Measurements from ENCODE around the gene FASTKD2.
A peak's percentile ranks its signal among the peaks of the same experiment; 100 is the strongest.
"Not testable (repeated sequence)": the region's sequence is repeated elsewhere in the genome, so short reads cannot be mapped to it uniquely, and the experiment has no call there.

FASTKD2 gene

DNA sequence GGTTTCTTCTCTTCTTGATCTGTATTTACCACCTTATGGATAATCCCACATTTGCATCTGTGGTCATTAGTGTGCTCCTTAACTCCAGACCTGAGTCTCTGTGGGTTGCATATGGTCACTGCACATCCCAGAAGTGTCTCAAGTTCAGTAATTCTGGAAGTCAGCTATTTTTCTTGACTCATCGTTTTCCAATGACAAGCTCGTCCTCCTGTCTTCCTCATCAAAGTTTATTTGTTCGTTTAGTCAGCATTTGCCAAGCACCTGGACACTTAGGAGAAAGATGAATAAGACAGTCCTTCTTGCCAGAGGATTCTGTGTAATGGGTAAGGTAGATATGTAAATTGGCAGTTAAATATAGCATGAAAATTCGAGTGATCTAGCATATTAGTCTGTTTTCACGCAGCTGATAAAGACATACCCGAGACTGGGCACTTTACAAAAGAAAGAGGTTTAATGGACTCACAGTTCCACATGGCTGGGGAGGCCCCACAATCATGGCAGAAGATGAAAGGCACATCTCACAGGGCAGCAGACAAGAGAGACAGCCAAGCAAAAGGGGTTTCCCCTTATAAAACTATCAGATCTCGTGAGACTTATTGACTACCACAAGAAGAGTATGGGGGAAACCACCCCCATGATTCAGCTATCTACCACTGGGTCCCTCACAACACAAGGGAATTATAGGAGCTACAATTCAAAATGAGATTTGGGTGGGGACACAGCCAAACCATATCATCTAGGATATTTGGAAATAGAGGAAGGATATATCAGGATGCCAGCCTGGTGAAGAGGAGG is 19.4 kb downstream of the FASTKD2 start:
- intact Hi-C loops (cut with DNase I): loop anchor here (10.0 kb wide), 1 partner anchor 90 kb away; no protein-coding TSS in a partner anchor
- no peak for DNase-seq

DNA sequence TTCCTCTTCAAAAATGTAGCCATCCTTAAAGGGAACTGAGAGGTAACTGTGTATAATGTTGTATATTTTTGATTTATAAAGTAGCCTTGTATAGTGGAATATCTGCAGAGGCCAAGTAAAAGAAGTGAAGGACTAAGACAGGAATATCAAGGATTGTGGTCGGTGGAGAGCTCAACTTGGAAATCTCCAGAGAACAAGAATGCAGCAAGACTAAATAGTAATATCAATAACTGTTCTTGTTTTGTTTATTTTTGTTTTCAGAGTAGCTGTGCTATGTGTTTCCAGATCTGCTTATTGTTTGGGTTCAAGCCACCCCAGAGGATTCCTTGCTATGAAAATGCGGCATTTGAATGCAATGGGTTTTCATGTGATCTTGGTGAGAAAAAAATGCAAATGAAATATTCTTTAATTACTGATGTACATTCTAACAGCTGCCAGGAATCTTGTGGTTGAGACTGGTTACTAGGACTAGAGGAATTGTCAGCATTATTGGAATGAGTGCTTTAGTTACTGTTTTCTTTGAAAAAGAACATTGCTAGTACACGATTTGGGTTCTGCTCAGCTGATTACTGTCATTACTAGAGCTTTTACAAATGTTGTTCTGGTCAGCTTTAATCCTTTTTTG is 25.0 kb downstream of the FASTKD2 start:
- no peak for DNase-seq
- intact Hi-C loops (cut with DNase I): no loop called here

DNA sequence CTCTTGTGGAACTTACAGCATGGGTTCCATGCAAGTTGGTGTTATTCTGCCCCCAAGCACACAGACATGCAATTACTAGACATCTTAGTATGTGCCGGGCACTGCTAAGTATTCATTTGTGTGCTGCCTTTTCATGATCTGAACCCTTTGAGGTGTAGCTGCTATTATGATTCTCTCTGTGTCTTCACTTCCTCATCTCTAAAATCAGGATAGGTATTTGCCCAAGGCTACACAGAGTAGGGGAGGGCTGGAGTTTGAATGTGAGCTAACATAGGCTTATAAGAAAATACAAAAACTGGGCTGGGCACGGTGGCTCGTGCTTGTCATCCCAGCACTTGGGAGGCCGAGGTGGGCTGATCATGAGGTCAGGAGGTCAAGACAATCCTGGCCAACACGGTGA is 27.2 kb downstream of the FASTKD2 start:
- intact Hi-C loops (cut with DNase I): no loop called here
- no peak for DNase-seq

DNA sequence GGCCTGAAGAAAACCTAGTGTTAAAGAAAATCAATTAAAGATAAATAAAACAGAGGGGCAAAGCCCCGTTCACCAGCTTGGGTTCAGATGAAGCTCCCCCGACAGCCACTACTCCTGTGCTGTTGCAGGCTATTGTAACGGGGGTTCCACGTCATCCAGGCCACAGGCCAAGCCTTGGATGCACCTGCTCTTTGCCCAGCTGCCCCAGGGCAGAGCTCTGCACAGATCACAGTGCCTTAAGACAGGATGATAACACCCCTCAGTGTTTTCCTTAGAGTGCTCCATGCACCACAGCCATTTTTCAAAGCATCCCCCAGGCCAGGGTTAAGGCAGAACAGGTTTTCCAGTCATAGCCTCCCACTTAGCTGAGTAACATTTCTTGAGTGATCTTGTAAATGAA is 32.0 kb downstream of the FASTKD2 start:
- intact Hi-C loops (cut with DNase I): no loop called here
- peak in 2 of 42 donors; percentile 8 to 36 for DNase-seq

DNA sequence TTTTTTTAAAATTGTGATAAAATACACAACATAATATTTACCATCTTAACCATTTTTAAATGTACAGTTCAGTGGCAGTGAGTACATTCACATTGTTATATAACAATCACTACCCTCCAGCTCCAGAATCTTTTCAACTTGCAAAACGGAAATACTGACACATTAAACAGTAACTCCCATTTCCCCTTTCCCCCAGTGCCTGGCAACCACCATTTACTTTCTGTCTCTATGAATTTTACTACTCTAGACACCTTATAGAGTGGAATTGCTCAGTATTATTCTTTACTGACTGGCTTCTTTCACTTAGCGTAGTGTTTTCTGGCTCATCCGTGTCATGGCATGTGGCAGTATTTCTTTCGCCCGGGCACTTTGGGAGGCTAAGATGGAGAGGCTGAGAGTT is 32.6 kb downstream of the FASTKD2 start:
- intact Hi-C loops (cut with DNase I): no loop called here
- DNase-seq: no peak

DNA sequence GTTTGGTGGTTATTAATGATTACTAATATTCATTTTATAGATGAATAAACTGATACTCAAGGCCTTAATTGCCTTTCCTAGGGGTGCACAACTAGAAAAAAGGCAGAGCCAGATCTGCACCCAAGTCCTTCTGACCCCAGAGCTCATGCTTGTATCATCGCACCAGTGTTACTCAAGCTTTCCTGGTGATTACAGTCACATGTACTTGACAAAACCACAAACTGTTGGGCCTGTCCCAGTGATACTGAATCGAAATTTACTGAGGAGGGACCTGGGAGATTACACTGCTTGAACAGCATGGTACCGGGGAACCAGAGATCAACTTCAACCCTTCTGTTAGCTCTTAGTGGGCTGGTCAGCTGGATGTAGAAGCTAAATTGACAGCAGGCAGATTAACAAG is 33.7 kb downstream of the FASTKD2 start:
- DNase-seq: no peak

DNA sequence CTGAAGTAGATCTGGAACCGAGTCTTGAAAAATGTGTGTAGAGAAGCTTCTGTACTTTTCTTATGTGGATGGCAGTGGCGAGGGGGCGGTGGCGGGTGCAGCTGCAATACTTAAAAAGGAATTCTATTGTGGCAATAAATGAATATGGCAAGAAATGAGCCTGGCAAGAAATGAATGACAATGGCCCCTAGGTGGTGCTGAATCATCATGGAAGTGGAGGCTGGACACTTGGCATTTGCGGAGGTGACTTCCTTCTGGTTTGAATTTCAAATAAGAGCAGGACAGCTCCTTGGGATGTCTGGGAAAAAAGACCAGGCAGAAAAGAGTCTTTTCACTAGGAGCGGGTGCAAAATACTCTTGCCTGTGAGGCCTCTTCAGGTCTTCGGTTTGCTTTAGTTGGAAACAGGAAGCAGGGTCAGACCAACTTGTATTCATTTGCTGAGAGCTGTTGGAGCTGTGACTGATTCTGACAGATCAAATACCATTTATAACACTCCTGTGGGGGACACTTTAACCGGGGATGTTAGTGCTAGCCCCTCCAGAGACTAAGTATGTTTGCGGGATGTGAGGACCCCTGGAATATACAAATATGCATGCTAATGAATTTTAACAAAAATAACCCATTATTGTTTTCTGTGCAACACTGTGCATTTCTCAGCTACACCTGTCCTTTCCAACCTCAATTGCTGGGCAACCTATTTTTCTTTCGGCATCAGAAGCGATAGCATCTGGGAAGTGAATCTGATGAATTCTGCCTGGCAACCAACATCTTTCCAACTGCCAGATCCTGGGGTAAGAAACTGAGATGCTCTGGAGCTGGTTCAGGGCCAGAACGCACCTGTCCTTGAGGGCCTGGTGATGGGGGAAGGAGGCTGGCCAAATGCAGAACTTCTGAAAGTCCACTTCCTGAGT is 35.4 kb downstream of the FASTKD2 start:
- intact Hi-C loops (cut with DNase I): loop anchor here (5.0 to 10.0 kb wide), 2 partner anchors 184 to 677 kb away; no protein-coding TSS in a partner anchor
- DNase-seq: peak; percentile 50 to 87 (median 71)

More for the DNA sequence above, 33.7 kb downstream of the FASTKD2 start:
- intact Hi-C loops (cut with DNase I): no loop called here

DNA sequence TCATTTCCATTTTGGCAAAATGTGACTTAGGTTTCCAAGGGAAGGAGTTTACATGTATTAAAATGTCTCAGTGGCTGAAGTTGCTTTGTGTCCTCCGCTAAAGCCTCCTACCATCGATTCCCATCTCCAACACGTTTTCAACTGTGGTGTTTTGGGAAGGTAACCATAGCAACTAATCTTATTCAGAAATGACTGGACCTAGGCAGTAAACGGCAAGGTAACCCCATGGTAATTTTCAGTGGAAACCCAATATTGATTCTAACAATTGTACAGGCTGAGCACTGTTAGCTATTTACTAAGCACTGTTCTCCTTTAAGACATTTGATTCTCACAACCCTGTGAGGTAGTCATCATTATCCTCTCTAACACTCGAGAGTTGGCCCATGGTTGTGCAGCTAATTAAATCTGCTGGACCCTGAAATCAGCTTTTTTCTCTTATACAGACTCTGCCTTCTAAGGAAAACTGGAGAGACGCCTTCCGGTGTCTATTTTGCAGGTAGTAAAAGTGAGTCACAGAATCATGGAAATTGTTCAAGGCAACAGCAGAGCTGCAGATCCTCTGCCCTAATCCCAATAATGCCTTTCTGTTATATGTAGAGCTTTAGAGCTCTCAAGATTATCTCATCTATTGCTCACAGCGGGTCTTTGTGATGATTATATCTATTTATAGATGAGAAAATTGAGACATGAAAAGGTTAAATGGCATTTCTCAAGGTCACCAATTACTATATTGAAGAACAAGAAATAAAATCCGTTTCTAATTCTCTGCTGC is 36.2 kb downstream of the FASTKD2 start:
- intact Hi-C loops (cut with DNase I): loop anchor here (5.0 to 10.0 kb wide), 2 partner anchors 183 to 676 kb away; no protein-coding TSS in a partner anchor
- no peak for DNase-seq

DNA sequence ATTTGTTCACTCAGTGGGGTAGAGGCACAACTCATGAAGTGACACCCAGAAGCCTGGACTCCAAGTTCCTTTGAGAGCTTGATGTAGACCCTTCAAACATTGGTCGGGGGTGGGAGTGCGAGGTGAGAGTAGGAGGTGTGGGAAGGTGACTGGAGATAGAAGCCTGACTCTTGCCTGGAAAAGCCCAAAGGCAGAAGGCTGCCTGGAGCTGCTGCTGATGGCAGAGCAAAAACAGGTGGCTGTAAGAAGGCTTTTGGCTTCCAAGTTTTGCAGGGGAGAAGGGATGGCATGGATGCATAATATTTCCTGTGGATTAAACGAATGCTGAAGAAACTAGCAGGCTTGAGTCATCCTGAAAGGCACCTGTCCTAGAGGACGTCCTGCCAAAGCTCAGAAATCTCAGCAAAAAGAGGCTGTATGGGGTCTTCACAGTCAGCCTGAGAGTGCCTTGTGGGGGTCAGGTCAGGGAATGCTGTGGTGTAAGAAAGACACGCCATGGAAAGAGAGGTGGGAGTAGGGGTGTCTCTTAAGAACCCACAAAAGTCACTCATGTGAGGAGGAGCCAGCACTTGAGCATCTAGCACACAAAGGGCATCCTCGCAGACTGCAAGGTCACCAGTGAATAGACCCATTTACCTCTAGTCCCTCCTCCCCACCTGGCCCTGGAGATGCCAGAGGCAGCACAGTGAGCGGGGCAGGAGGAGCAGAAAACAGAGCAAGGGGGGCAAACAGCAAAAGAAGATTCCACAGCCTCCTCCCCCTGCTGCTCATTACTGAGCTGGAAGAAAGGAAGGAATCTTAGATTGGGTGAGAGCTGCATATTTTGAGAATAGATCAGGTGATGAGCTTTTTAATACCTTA is 37.5 kb downstream of the FASTKD2 start:
- no peak for DNase-seq
- intact Hi-C loops (cut with DNase I): loop anchor here (5.0 to 10.0 kb wide), 2 partner anchors 182 to 674 kb away; no protein-coding TSS in a partner anchor

DNA sequence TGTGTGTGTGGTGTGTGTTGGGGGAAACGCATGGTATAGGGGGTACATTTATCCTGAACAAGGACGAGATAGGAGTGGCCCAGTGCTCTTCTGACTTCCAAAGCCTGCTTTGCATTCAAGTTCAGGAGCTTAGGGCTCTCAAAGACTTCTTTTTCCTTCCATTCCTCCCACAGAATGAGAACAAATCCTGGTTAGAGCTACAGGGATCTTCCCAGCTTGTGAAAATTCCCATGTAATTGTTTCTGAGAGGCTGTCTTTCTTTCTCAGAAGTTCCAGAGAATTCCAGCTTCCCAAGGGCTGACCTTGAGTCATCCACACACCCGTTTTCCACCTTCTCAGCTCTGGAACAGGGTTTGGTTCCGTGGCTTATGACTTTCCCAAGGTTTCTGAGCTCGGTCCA is 38.9 kb downstream of the FASTKD2 start:
- no peak for DNase-seq
- intact Hi-C loops (cut with DNase I): loop anchor here (5.0 to 10.0 kb wide), 2 partner anchors 180 to 673 kb away; no protein-coding TSS in a partner anchor

DNA sequence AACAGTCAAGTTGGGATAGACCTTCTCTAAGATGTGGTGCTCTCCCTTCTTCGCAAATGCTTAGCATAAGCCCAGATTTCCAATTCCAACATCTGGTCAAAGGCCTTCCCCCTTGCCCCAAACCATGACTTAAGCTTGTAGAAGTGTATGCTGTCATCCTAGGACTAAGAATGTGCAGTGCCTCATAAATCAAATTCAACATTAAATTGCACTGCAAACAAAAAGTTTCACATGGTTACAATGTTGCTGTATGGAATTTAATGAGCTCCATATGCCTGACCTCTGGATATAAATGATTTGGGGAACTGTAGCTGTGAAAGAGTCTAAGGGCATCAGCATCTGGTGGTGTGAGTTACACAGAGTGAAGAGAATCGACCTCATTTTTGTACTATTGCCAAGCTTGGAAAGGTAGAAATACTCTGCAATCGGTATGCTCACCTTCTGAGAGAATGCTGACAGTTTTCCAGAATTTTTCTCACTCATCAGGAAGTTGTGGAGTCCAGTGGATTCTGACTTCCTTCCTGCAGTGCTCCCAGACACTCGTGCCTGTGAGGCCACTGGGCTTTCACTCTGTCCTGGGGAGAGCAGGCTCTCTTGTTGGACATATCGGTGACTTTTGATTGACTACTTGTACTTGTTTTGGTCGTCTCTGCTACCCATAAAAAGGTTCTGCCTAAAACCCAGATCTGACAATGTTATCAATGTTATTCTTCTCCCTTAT is 40.6 kb downstream of the FASTKD2 start:
- DNase-seq: no peak
- intact Hi-C loops (cut with DNase I): loop anchor here (10.0 kb wide), 1 partner anchor 179 kb away; no protein-coding TSS in a partner anchor

DNA sequence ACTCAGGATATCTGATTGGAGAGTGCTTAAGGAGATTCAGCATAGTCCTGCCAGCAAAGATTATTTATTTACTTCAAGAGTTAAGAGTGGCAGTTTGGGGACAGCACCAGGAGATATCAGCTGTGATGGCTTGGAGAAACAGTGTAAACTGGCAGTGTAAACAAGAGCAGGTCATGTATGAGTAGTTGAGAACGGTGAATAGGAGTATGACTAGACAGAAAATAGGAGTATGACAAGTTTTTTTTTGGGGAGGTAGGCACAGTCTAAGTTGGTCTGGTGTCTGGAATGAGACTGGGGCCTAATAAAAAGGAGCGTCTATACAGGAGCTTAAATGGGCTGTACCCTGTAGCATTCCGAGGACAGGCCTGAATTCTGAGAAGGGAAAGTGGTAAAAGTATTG is 42.2 kb downstream of the FASTKD2 start:
- not testable (repeated sequence) for DNase-seq
- intact Hi-C loops (cut with DNase I): loop anchor here (10.0 kb wide), 1 partner anchor 177 kb away; no protein-coding TSS in a partner anchor

DNA sequence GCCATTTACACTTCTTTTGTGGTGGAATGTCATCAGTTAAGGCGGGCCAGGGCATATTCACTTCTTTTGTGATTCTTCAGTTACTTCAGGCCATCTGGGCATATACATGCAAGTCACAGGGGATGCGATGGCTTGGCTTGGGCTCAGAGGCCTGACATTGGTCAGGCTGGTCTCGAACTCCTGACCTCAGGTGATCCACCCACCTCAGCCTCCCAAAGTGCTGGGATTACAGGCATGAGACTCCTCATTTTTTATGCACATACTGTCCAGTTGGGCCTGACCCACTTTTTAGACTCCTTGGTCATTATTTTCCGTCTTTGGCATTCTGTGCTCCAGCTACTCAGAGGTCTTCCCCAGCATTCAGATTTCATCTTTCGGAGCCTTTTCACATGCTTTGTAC is 47.1 kb downstream of the FASTKD2 start:
- intact Hi-C loops (cut with DNase I); DNase-seq: not testable (repeated sequence)

DNA sequence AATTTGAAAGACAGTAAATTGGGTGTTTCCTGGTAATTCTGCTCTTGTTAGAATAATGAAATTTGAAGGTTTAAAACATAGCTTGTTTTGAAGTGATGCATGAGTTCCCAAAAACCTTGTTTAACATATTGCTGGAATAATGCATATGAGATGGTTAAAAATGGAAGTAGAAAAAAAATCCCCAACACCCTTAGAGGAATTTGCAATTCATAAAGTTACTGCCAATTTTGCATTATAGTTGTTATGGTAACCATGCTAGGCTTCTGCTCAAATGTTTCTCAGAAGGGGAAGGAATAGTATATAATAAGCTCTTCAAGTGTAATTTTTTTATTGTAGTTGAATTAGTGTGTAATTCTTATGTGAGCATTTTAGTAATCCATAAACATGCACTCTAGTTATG is 49.1 kb downstream of the FASTKD2 start:
- intact Hi-C loops (cut with DNase I): no loop called here
- DNase-seq: no peak

DNA sequence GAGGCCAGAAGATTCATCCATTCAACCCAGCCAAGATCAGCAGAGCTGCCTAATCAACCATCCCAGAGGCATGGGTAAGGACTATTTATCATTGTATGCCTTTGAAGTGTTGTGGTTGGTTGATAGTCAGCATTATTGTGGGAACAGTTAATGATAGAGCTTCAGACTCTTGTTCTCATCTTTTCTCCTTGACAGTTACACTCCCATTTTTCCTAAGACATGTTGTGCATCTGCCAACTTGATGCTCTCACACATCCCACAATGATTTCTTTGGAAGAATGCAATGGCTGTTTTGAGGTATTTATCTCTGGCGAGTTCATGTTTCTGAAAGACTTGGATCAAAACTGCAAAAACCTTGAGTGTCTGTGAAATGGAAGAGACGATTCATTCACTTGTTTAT is 55.4 kb downstream of the FASTKD2 start:
- no peak for DNase-seq
- intact Hi-C loops (cut with DNase I): no loop called here

DNA sequence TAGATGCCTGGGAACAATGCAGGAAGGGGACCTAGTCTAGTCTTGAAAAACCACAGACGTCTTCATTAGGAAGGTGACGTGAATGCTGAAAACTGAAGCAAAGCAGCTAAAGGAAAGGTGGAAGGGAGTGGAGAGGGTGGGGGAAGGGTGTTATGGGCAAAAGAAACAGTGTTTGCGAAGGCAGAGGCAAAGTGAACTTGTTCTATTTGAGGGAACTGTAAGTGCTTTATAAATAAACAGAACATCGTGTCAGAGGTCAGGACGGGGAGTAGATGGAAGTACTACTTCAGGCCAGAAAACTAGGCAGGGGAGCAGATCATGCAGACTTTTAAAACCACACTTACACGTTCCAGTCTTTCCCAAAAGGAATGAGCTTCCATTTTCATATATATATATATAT is 57.8 kb downstream of the FASTKD2 start:
- no peak for DNase-seq
- intact Hi-C loops (cut with DNase I): no loop called here

DNA sequence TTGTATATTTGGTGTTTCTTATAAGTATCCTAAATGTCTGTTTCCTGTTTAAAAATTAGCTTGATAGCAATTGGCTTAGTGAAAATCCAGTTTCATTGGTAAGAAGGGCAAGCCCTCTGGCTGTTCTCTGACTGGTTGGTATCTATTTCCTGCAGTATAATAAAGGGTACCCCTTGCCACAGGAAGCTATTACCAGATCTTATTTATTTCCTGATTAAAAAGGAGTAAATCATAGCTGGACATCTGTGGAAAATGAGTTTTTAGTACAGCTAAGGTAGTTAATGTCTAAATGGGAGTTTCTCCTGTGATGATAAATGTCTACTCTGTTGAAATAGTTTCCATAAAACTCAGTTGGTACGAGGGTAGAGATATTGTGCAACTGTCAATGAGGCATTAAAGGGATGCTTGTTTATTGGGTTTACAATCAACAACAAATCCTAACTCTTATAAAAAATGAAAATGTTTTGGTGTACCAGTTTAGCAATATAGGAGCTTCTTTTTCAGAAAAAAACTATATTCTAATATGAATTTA is 58.7 kb downstream of the FASTKD2 start:
- intact Hi-C loops (cut with DNase I): no loop called here
- DNase-seq: no peak
